ENCODE measurements around the gene ADARB2. TPM values are rescaled to one million over a fixed set of nuclear protein-coding genes. Genes with fewer than 3 reads are reported as not detected.

ADARB2 gene
- total RNA-seq, 1 donor from 2014 or later = 0.06 TPM

DNA sequence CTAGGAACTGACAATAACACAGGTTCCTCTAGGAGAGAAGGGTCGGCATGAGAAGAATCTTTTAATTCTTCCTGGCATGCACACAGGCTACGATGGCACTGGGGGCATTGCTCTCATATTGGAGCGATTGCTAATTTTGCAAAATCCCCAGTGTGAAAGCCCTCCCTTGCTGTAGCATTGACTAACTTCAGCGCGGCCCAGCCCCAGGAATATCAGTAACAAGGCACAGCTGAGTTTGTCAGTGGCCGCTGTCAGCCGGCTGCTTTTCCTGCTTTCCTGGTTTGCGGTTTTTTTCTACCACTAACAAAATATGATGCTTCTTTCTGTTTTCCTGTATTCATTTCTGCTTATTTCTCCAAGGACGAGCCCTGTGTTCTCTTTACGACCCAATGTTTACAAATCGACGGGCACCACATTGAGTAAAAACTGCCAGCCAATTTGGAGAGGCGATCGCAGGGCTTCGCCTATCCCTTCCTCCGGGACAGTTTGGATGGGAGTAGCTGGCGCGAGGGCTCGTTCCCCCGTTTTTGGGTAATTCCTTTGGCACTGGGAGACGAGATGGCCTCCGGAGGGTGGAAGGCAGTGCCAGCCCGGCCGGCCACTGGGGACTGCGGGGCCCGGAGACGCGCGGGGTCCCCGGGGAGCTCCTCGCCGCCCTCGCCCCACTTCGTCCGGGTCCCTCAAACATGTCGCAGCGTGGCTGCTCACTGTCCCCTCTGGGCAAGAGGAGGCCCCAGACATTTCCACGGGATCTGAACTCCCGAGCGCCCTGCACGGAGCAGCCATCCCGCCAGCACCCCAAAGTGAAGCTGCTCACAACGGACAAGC, 967 bp downstream of the ADARB2 start:
- DNase-seq (ENCODE audit: low spot score) = no peak

DNA sequence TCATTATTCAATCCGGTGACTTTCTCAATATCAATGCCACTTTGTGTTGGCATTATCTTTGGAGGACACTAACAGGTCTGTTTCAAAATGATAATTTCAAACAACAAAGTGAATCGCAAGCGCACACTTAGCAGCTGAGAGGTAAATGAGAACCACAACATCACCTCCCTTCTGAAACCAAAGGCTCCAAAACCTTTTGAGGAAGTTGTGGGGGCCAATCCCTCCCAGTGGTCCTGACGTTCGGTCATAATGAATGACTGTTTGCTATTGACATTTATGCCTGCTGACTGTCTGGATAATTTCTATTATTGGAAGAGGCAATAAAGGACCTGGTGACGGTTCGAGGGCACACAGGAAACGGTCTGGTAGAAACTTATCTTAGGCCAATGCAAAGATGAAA, 1.8 kb downstream of the ADARB2 start:
- no peak for DNase-seq (ENCODE audit: low spot score)

DNA sequence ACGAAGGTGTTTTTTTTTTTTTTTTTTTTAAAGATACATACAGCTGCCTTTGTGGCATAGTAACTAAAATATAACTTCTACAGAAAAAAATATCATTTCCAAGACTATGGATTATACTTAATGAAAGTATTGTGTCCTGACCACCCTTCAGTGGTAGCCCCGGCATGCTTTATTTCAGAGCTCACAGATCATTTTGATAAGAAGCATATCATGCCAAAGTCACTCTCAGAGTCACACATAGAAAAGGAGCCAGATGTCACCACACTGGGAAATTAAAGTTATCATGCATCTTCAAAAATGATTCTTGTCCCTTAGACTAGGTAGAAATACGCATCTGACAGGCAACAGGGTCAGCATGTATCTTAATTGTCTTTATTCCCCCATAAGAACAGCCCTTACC, 3.0 kb downstream of the ADARB2 start:
- no peak for DNase-seq (ENCODE audit: low spot score)

DNA sequence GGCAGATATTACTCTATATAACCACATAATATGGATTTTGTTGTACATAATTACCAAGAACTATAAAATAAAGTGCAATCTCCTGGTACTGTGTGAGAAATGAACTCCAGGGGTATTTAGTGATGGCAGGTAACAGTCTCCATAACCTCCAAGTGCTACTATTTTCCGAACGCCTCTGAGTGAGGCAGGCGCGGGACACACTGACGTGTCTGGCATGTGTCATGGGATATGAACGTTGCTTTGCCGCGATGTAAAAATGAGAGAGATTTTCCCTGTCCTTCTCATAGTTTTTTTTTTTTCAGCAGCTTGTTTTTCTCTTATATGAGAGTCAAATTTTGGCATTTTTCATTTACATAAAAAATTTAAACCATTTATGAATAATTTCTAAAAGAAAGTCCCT, 3.6 kb downstream of the ADARB2 start:
- no peak for DNase-seq (ENCODE audit: low spot score)

DNA sequence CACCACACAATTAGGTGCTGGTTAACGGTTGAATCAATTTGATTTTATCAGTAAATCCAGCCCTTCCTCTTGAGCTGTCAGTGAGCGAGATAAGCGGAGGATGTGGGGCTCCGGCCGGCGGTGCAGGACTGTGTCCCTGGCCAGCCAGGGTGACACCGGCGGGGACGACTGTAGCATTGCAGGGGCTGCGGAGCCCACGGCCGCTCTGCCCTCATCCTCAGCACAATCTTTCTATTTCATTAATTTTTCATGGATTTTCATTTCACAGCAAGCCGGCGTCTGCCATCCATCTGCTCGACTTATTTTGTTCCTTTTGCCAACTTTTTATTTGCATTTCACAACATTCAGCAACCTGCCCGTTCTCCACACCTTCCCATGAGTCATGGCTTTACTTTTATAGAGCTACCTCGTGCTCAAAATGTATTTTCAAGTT, 4.7 kb downstream of the ADARB2 start:
- no peak for DNase-seq (ENCODE audit: low spot score)

DNA sequence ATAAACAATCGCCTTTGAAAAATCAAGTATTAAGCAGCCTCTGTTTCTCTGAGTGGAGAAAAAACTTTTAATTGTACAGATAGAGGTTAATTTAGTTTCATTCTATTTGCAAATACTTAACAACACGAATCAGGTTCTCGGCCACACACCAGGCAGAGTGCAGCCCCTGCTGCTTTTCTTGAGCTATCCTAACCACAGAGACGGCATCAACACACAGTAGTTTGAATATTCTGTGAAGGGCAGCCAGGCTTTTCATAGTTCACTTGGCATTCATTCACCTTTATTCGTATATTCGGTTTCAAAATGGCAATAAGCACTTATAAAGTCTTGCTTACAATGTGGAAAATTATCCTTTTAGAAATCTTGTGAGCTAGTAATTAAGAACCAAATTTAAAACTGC, 5.7 kb downstream of the ADARB2 start:
- no peak for DNase-seq (ENCODE audit: low spot score)

DNA sequence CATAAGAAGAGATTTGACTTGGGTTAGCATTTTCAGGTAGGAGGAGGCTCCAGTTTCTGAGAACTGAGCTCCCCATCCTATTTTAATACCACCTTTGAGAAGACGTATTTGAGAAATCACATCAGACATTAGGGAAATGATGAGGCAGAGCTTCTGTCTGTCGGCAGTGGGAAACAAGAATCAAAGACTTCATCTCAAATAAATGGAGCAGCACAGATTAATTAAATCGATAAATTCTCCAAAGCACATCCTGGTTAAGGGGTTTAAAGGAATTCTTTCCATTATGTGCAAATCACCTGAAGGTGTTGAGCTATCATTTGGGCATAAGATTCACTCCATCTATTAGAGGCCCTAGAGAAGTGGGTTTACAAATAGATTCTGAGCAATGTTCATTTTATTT, 7.6 kb downstream of the ADARB2 start:
- no peak for DNase-seq (ENCODE audit: low spot score)

DNA sequence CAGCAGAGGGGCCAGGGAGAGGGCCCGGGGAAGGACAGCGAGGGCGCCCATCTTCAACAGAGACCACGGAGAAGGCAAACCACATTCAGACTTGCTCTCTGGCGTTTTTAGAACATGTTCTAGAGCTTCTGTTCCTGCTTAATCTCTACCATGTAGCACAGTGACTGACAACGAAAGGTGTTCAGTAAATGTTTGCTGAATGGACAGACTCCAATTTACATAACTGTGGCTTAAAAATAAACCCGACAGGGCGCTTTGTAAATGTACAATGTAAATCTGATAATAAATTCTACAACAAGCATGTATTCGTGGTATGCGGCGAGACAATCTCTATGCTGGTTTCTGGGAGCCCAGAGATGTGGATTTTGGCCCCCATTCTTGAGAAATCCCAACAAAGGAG, 10.5 kb downstream of the ADARB2 start:
- no peak for DNase-seq (ENCODE audit: low spot score)

DNA sequence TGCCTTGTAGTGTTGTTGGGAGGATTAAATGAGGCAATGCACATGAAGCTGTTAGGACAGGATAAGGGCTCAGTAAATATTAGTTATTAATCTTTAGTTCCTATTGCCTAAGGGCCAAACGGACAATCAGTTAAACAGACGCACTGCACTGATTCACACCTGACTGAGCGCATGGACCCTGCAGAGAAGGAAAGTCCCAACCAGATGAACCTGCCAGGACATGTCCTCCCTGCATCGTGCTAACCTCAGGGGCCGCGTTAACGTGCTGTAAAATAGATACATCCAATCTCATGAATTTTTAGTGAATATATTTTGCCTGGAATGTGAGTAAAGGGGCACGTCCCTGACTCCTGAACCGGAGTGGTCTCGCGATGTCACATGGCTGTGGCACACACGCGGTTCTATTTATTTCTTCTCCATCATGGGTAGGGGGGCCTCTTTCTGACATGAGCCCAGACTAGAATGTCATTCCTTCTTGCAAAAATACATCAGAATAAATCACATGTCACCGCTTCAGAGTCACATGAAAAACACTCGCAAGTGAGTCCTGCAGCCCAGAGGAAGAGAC, 12.3 kb downstream of the ADARB2 start:
- no peak for DNase-seq (ENCODE audit: low spot score)

DNA sequence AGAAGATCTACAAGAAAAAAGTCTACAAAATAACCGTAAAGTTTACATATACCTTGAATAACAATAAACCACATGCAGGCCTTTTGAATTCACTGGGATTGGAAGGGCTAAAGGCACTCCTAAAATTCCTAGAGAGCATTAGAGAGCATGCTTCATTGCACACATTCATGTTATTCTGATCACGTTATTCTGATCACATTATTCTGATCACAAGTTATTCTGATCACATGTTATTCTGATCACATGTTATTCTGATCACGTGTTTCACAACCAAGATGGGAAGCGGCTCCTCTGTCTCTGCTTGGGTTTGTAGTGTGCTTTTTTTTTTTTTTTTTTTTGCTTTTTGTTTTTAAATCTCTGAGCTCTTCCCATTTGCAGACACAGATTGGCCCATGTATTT, 20.5 kb downstream of the ADARB2 start:
- DNase-seq (ENCODE audit: low spot score) = no peak

DNA sequence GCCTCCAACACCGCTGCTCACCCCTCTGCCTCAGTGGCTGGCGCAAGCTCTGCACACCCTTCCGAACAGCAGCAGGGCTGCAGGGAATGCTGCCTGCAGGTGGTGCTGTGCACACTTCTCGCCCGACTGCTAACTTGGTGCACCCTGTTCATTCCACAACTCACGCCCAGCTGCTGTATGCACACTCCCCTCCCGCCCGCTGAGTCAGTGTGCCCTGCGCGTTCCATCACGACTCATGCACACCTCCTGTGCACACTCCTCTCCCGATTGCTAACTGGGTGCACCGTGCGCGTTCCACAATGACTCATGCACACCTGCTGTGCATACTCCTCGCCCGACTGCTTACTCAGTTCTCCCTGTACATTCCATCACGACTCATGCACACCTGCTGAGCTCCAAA, 21.5 kb downstream of the ADARB2 start:
- DNase-seq (ENCODE audit: low spot score) = no peak

DNA sequence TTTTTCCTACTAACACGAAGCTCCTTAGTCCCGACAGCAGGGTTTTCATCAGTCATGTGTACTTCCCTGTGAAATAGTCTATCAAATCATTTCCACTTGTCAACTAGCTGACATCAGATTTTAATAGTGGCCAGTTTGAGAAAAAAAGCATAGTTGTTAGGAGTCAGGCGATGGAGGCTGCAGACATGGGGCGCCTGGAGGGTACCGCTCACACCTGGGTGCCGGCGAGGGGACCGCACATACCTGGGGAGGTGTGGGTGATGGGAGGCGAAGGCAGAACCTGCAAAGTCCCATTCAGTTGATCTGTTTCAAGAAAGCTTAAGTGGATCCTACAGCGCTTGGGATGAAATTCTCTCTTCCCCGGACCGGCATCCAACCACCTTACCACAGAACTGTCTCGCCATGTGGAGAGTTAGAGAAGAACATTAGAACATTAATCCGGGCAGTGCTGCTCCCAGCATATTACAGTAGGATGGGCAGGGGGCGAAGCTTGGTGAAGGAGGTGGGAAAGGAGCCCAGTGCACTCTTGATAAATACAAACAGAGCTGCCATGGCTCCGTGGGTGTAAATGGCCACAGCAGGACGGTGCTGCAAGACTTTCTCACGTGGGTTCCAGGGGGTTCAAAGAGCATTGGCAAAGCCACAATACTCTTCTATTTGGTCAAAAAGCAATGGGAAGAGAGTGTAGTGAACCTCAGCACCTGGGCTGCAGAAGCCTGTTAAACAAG, 24.2 kb downstream of the ADARB2 start:
- DNase-seq (ENCODE audit: low spot score) = no peak

DNA sequence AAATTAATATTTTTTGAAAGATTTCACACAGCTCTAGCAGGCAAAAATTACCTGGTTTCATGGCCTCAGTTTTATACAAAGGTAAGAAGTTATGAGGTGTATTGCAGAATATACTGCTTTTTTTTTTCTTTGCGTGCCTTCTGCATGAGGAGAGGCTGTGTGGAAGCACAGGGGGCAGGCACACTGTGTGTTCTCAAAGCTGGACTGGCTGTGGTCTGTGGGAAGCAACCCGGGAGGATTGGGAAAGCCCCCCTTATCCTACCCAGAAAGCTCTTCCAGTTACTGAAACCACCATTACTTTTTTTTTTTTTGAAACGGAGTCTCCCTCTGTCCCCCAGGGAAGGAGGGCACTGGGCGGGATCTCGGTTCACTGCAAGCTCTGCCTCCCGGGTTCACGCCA, 25.0 kb downstream of the ADARB2 start:
- no peak for DNase-seq (ENCODE audit: low spot score)

DNA sequence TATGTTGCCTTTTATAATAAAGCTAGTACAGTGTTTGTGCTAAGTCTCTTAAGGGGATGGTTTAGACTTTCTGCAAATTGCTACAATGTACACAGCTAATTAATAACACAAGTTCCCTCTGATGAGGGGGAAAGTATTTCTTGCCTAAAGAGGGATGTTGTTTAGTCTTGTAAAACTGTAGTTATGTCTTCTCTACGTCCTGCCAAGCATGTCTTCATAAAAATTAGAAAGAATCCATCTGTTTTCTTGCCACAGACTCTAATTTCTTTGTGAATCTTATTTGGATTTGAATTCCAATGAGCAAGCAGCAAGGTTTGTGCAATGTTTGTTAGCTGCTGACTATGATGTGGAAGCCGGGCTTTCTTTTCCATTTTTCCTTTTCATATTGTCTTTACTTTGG, 28.2 kb downstream of the ADARB2 start:
- no peak for DNase-seq (ENCODE audit: low spot score)

DNA sequence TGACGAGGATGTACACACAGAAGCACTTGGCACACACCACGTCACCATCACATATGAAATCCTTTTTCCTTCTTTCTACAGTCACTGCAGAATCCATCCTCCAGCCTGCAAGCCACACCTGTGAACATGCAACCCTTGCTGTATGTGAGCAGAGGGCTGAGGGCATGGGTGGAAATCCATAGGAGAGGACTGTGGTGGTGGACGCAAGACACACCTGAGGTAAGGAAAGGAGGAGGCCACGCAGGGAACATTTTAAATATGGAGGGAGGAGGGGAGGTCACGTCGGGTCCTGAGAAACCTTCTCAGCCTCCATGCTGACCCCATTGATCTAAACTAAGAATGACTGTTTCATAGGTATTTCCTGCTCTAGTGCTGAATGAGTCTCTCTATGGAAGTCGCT, 28.6 kb downstream of the ADARB2 start:
- DNase-seq (ENCODE audit: low spot score) = no peak

DNA sequence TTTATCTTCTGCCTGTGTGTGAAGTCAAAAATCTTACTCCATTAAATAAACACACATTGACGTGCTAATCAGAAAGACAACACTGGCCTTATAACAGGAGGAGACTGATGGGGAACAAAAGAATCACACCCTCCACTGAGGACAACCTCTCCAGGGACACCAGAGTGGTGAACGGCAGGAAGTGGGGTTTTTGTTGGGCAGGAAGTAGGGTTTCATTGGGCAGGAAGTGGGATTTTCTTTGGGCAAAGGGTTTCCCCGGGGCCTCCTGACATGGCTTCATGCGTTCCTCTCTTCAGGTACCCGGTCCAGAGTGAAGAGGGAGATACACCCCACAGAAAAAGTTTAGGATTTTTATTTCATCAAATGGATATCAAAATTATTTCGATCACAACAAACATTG, 30.6 kb downstream of the ADARB2 start:
- DNase-seq (ENCODE audit: low spot score) = no peak

DNA sequence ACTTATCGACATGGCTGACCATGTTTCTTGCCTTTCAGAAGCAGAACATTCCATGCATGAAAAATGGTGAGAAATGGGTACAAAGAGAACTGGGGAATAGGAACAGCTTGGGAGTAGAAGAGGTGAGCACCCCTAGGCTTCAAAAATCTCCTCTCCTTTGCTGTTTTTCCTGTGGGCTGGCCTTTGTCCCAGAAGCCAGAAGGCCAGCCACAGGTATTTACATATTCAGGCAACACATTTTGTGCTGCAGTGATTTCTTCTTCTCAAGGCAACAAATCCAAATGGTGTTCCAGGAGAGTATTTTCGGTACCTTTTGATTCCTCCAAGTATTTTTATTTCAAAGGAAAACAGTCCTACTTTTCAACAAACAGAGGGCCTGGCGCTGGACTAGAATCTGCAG, 31.1 kb downstream of the ADARB2 start:
- no peak for DNase-seq (ENCODE audit: low spot score)

DNA sequence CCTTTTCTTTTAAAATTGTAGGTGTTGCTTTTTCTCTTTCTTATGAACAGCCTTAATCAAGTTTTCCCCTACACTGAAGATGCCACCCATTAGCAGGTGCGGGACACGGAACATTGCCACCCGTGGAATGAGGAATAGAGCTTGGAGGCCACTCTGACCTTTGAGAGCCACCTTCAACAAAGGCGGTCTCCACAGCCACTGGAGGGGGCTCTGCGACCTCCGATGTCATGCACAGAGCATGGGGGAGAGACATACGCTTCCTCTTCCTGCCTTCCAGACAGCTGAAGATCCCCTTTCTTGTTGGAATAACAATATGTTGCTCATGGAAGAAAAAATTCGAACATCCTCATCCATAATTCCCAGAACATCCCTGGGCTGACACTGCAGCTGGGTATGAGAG, 39.1 kb downstream of the ADARB2 start:
- DNase-seq (ENCODE audit: low spot score) = no peak

DNA sequence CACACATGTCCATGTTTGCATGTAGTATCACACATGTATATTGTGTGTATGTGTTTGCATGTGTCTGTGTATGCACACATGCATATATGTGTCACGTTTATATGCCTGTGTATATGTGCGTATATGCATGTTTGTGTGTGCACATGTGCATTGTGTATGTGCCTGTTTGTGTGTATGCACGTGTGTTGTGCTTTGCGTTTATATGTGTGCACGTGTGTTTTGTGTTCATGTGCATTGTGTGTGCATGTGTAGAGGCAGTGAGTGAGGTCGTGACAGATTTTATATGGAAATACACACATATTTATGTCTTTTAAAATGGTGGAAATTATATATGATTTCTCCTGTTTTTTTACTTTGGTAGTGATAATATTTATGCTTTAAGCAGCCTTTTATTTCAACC, 41.2 kb downstream of the ADARB2 start:
- no peak for DNase-seq (ENCODE audit: low spot score)

DNA sequence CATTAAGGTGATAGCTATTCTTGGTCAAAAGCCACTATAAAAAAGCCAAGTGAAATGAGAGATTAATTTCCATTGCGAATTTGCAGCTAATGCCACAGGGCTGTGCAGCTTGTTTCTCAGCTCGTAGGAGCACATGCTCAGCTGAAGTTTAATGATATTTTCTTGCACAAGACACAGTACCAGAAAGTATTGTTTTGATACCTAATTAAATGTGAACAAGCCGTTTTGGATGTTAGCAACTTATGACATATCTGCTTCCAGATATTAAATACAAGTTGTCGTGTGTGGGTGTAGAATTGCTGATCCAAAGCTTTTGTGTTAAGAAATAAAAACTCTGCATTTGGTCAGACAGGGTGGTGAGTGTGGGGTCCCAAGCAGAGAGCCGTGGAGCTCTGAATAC, 47.2 kb downstream of the ADARB2 start:
- no peak for DNase-seq (ENCODE audit: low spot score)

DNA sequence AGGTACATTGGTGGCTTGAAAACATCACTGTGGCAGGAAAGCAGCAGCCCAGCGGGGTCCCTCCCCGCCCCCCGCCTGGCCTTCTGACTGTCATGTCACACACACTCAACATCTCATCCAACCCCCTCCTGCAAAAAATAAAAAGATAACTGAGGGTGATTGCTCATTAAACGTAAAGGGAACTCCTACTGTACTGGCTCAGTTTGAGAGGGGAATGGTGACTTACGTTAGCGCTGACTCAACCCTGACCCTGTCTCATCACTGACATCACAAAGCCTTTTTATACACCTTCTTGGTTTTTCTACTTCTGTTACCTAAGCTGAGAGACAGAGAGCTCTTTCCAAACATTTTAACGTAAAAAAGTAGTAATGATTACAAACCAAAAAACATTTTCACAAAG, 48.8 kb downstream of the ADARB2 start:
- DNase-seq (ENCODE audit: low spot score) = no peak

DNA sequence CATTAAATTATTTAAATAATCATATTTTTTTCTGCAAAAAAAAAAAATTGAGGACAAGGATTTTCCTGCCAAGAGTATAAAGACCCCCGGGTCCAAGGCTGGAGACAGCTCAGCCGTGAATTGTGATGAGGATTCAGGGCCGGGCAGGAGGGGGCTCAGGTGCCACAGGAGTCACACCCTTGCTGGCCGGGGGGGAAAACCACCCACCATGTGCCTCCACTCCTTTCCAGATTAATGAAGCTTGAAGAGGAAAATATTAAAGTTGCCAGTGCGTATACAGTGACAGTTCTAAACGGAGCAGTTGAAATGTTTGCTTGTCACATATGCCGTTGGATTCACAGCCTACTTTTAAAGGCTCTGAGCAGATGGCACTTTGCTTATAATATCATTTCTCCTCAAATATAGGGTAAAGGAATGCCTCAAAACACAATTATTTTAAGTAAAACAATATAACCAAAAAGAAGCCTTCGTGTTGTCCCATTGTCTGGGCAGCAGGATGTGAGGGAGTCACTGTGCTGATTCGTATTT, 49.6 kb downstream of the ADARB2 start:
- DNase-seq (ENCODE audit: low spot score) = no peak

Data from mesenteric fat pad (tissue), 1 donor.